GM12873 (cell line): ENCODE results near the gene CAMTA1.

Experiments used
- CTCF ChIP-seq: IDR thresholded peaks from 2 replicates; pipeline ENCODE4 v1.5.1; 2012; ENCODE audit warnings: low read depth, mild to moderate bottlenecking, moderate library complexity, low read length, control low read depth; ENCODE audit not compliant: insufficient read depth; ENCODE audit errors: missing control alignments

The CAMTA1 gene

GRCh38 chr1:7295946-7296345 lies 510.7 kb downstream of the CAMTA1 start:
- no peak for TF ChIP-seq CTCF

- no peak for TF ChIP-seq CTCF
These were observed 511.7 kb downstream of the CAMTA1 start for GRCh38 chr1:7296968-7297367.

GRCh38 chr1:7298145-7298544 lies 512.9 kb downstream of the CAMTA1 start:
- TF ChIP-seq CTCF, result no peak

GRCh38 chr1:7298749-7299151 lies 513.5 kb downstream of the CAMTA1 start:
- no peak for TF ChIP-seq CTCF

GRCh38 chr1:7299329-7299799 lies 514.1 kb downstream of the CAMTA1 start:
- TF ChIP-seq CTCF, result no peak

GRCh38 chr1:7299994-7300393 lies 514.7 kb downstream of the CAMTA1 start:
- no peak for TF ChIP-seq CTCF

GRCh38 chr1:7300893-7301663 lies 515.8 kb downstream of the CAMTA1 start:
- TF ChIP-seq CTCF, result no peak
